G401 (cell line): ENCODE results near the gene HIF1A. TPM values are rescaled to one million over a fixed set of nuclear protein-coding genes. Genes with fewer than 3 reads are reported as not detected.
A peak's percentile ranks its signal among the peaks of the same experiment; 100 is the strongest.
"Not testable (repeated sequence)": the region's sequence is repeated elsewhere in the genome, so short reads cannot be mapped to it uniquely, and the experiment has no call there.

Experiments used
- DNase-seq: peaks from one replicate; pipeline ENCODE4 v3.0.0-alpha.2; 2015; ENCODE audit warnings: low spot score
- in situ Hi-C: cut with HindIII; loops from 2 replicates; pipeline ENCODE4 v1.10.0; 2016; ENCODE audit warnings: low sequenced_read_pairs, mixed read lengths
- total RNA-seq: library from RNA; depleted of rRNA; stranded (reverse); fragments of >200 nt; shearing (Covaris generic); gene quantifications from 2 replicates; pipeline ENCODE4 v1.2.3, GENCODE V29; 2014

Gene HIF1A
- total RNA-seq, 1 experiment from 2014 or later = 115 TPM

DNA sequence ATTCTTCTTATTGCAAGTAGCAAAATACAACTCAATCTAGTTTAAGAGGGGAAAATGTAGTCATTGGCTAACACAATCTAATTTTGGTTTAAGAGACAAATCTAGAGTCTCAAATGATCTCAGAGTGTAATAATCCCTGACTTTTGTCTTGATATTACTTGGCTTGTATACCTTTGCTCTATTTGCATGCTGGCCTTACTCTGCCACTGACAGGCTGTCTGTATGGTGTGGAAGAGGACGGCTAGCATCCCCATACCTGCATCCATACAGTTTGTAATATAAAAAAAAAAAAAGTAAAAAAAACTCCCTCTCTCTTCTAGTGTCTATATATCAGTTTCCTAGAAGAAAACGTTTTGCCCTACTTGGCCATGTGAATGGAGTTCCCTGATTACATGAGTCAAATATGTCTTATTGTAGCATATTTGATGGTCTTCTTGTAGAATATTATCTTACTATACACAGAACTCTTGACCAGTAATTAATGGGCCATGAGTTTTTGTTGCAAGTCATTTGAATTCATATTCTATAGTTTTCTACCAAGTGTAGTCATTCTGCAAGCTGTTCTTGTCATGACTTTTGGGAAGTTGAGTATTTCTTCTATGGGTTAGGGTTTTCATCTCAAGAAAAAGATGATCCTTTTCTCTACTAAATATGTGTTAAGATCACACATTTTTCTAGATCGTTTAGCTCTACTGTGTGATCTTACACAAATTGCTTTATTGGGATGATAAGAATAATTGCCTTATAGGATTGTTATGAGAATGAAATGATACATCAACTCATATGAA, 8.2 kb downstream of the HIF1A start:
- no peak for DNase-seq
- in situ Hi-C loops = no loop called here

DNA sequence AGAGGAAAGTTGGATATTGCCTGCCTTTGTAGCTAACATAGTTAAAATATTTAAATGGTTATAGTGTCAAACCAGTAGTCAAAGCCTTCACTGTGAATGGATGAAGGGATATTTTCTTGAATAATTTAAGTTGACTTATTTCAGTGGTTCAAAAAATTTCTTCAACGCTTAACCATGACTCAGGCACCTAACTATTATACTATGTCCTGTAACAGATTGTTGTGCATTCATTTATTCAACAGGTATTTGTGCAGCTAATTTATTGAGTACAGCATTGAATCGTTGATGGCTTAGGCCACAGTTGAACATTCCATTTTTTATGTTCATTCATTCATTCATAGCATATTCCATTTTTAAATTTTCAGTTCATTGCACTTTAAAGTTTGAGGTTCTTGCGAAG, 9.2 kb downstream of the HIF1A start:
- no peak for DNase-seq
- in situ Hi-C loops = no loop called here

DNA sequence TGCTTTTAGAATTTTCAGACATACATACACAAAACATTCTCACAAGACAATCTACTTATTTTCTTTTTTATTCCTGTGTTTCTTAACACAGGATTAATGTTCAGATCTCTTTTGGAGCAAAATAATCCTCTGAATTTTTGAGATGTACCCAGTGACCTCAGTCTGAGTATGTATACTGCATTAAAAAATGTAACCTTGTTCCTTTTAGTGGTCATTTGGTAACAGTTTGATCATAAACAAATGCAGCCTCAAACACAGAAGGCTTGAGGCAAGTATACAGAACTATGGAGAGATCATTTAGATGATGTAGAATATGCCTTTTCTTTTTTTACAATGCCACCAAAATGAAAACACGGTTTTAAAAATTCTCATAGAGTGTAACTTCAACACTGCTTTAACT, 9.7 kb downstream of the HIF1A start:
- DNase-seq = no peak
- in situ Hi-C loops = no loop called here

DNA sequence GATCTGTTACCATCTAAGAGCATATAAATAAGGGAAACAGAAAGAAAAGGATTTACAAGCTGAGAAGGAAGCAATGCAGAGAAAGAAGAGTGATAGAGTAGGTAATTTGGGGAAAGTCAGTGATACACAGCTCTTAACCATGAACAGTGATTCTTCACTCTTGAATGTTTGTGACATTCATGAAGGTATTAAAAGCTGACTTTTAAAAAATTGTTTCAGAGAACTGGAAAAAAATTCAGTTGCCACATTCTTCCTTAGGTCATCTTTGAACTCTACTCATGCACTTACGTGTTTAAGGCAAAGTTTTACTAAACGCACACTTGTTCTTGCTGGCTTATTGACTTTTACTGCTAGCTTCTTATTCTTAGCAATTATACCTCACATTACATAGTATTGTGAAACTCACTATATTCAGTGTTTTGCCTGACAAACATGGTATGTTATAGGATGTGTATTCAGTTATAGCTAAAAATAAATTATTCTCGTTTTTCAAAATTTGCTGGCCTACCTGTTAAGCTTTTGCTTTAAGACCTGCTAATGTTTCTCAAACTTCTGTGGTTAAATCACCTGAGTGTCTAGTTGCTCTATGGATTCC, 10.9 kb downstream of the HIF1A start:
- DNase-seq = no peak
- in situ Hi-C loops = no loop called here

DNA sequence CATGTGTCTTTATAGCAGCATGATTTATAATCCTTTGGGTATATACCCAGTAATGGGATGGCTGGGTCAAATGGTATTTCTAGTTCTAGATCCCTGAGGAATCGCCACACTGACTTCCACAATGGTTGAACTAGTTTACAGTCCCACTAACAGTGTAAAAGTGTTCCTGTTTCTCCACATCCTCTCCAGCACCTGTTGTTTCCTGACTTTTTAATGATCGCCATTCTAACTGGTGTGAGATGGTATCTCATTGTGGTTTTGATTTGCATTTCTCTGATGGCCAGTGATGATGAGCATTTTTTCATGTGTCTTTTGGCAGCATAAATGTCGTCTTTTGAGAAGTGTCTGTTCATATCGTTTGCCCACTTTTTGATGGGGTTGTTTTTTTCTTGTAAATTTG, 12.5 kb downstream of the HIF1A start:
- in situ Hi-C loops, DNase-seq: not testable (repeated sequence)

DNA sequence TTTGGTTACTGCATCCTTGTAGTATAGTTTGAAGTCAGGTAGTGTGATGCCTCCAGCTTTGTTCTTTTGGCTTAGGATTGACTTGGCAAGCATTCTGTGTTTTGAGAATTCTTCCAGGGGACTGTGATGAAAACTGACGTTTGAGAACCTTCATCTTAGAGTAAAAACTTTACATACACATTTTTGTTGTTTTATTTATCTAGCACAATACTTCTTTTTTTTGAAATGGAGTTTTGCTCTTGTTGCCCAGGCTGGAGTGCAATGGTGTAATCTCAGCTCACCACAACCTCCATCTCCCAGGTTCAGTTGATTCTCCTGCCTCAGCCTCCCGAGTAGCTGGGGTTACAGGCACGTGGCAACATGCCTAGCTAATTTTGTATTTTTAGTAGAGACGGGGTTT, 13.4 kb downstream of the HIF1A start:
- in situ Hi-C loops, DNase-seq: not testable (repeated sequence)

DNA sequence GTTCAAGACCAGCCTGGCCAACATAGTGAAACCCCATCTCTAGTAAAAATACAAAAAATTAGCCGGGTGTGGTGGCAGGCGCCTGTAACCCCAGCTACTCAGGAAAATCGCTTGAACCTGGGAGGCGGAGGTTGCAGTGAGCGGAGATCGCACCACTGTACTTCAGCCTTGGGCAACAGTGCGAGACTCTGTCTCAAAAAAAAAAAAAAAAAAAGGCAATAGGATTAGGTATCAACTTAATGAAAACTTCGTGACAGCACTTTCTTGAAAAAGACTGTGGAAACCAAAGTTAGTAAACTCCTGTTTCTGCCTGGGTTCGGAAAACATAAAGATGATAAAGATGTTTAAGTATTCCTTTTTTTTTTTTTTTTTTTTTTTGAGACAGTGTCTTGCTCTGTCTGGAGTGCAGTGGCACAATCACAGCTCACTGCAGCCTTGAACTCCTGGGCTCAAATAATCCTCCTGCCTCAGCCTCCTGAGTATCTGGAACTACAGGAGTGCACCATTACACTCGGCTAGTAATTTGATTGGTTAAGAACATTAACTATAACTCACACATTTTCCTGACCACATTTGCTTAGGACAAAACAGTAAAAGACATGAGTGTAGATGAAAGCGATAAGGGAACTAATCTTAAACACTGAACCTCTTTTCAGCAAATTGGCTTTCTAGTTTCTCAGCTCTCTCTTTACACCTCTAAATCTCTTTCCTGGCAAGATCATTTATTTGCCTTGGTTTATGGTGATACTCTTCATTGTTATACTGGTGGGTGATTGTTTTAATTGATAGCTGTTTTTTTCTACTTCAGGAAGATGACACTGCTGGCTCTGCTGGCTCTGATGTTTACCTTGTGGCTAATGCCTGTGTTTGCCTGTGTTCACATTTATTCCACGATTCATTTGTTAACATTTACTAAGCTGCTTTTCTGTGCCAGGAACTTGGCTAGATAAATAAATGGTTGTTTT, 15.8 kb downstream of the HIF1A start:
- no peak for DNase-seq
- in situ Hi-C loops = no loop called here

DNA sequence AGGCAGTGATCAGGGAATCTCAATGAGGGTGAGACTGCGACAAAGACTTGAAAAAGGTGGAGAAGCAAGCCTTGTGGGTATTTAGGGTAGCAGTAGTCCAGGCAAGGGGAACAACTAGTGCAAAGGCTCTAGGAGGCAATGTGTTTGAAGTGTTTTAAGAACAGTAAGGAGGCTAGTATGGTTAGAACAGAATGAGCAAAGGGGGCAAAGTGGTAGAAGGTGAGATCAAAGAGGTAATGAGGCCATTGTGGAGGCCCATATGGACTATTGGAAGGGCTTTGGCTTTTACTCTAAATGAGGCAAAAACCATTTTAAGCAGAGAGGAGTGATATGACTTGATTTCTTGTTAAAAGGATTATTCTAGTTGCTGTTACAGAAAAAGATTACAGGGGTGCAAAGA, 16.8 kb downstream of the HIF1A start:
- in situ Hi-C loops = no loop called here
- DNase-seq = no peak

DNA sequence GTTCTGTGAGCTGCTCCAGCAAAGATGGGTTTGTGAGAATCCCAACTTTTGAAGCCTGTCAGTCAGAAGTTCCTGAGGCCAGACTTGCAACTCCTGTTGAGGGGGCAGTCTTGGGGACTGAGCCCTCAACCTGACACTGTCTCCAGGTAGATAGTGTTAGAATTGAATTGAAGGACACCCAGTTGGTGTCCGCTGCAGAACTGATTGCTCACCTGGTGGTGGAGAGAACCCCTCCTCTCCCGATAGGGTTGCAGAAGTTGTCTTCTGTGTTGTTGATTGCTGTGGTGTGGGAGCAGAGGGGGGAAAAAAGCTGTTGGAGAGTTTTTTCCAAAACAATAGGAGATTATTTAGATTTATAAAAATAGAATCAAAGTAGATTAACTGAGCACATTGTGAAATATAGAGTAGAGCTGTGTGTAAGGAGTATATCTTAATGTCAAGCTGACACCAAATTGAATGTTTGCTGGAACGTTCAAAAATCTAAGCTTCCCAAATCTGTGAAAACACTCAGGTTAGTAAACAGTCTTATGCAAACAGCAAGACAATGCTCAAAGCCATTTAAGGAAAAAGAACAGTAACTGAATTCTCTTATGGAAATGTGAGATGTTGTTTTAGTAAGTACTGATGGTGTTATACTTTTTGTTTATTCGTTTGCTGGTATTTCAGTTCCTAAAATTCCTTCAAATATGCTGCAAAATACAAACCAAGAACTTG, 18.6 kb downstream of the HIF1A start:
- in situ Hi-C loops = no loop called here
- no peak for DNase-seq

DNA sequence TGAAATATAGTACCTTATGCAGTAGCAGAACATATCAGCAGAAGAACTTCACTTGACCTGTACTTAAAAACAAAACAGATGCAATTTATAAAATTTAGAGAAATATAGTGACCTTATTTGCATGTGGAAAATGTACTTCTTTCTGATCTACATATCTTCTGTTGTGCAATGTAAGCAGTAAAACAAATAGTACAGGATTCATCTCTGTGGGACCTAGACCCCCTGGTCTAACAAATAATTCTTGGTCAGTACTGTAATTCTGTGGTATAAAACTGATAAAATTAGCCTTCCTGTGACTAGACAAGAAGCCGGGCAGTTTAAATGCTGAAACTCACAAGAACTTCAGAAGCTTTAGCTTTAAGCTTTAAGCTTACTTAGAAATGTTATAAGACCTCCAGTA, 21.6 kb downstream of the HIF1A start:
- no peak for DNase-seq
- in situ Hi-C loops = no loop called here

DNA sequence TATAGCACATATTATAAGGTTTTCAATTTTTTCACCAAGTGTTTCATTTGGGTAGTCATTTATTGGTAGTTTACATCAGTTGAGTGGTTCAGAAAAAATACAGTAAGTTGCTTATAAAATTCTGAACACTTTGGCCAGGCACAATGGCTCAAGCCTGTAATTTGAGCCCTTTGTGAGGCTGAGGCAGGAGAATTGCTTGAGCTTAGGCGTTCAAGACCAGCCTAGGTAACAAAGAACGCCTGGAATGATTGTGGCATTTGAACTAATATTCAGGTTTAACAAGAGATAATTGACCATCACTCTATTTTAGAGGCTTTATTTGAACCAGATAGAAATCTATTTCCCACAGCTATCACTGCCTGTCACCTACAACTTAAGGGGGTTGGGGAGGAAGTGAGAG, 22.7 kb downstream of the HIF1A start:
- DNase-seq = no peak
- in situ Hi-C loops = no loop called here

DNA sequence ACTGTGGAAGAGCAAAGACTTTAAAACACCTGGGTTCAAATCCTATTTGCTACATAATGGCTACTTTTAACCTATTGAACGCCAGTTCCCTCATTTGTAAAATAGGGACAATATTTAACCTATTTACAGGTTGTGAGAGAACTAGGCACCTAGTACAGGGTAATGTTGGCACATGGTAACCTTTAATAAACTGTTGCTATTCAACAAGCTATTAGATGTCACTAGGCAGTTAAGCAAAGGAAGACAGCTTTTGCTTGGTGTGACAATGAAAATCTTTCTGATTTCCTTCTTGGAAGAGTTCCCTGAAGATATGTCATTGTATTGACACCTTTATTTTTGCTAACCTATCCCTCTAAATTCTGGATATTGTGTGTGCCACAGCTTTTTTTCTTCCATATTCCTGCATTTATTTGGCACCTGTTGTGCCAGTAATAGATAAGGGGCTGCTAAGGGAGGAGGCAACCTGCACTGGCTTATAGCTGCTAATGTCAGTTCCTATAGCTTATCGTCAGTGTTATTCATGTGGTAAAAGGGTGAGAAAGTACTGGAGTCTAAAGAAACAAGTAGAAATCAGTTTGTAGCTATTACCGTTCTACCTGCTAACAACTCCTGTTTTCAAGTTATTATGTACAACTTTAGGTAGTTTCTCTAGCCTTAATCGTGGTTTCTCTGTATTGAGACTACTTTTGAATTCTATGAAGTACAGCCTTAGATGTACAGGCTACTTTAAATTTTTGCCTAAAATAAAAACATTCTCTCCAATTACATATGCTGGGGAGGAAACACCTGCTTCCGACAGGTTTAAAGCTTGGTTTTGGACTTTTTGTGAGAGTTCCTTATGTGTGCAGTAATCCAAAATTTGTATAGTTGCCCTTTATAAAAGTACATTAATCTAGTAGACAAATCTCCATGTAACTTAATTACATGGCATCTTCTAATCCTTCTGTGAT, 24.3 kb downstream of the HIF1A start:
- DNase-seq = no peak
- in situ Hi-C loops = no loop called here

DNA sequence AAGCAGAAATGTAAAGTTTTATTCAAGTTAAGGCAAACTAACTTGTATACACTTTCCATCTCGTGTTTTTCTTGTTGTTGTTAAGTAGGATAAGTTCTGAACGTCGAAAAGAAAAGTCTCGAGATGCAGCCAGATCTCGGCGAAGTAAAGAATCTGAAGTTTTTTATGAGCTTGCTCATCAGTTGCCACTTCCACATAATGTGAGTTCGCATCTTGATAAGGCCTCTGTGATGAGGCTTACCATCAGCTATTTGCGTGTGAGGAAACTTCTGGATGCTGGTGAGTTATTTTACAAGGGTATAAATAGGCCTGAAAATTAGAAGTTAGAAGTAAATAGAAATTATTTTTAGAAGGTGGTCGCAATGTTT, 25.0 kb downstream of the HIF1A start:
- DNase-seq = no peak
- in situ Hi-C loops = no loop called here

DNA sequence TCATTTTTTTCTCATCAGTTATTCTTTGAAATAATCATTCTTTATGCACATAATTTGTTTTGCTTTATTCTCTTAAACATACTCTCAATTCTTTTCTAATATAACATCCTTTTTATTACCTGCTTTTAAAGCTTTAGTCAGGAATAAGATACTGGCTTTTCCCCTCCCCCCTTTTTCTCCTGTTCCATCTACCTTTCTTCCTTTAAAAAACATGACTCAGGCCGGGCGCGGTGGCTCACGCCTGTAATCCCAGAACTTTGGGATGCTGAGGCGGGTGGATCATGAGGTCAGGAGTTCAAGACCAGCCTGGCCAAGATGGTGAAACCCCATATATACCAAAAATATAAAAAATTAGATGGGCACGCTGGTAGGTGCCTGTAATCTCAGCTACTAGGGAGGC, 25.4 kb downstream of the HIF1A start:
- DNase-seq = no peak
- in situ Hi-C loops = no loop called here

DNA sequence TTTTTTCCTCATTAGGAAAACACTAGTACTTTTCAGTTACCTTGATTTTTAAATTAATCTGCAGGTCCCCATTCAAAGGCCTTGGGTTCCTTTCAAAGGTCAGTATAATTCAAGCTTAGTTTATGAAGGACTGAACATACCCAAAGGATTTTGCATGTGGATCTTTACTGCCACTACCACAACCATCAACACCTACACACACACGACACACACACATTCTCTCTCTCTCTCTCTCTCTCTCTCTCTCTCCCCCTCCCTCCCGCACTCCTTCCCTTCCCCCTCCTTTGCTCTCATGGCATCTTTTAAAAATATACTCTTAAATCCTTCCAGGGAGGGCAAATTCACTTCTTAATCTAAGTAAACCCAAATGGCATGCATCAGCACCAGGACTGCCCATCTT, 28.8 kb downstream of the HIF1A start:
- in situ Hi-C loops = no loop called here
- DNase-seq = no peak

DNA sequence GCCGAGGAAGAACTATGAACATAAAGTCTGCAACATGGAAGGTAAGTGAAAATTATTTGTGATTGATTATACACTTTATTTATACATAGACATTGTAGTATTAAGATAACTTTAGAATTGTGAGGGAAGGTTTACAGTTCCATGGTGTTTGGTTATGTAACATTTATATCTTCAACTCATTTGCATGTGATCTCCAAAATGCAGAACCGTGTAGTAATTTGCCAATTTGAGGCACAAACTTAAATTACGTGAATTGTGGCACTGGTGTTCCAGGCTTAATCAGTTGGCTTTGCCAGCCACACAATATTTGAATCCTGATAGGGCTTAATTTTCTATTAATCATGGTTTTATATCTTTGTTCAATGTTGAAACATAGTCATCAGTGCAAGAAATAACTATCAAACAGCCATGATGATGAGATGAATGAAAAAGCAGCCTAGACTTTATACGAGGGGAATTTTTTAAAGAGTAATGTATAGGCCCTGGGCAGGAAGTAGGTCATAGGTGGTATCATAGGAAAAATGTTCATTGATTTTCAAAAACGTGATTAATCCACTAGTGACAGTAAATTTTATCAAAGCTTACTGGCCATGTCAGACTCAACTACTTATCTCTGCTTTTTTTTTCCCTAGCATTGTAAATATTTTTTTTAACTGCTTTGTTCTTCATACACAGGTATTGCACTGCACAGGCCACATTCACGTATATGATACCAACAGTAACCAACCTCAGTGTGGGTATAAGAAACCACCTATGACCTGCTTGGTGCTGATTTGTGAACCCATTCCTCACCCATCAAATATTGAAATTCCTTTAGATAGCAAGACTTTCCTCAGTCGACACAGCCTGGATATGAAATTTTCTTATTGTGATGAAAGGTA, 31.7 kb downstream of the HIF1A start:
- in situ Hi-C loops = no loop called here
- DNase-seq = no peak

DNA sequence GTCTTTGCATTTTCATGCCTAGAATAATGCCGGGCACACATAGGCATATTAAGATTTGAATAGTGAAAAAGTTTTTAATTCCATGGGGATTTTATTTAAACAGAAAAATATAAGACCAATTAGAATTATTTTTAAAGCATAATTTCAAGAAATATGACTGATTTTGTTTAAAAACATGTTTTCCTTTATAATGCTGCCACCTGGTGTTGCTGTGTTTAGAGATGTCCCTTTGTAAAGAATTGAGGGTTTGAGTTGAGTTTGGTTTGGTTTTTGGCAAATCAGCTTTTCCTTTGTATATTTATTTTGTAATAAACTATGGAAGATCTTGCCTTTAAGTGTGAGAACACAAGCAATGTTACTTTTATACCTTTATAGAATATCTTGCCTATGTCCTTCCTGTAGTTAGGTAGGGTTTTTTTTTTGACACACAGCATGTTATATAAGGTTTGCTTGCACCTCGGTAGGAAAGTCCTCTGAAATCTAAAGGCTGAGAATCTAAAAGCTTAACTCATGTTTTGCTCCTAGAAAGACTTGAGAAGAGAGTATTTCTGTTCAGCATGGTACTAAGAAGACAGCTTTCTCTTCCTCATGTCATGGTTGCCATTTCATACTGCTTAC, 35.6 kb downstream of the HIF1A start:
- in situ Hi-C loops = no loop called here
- DNase-seq = peak; percentile 67
